SKM-1 (cell line): ENCODE results near the gene MED19.
"Not testable (repeated sequence)": the region's sequence is repeated elsewhere in the genome, so short reads cannot be mapped to it uniquely, and the experiment has no call there.

Source experiments
- DNase-seq: peaks from one replicate; lab custom pipeline; 2025; ENCODE audit not compliant: unreplicated experiment; lab: John Stamatoyannopoulos, UW

The MED19 gene, protein sequence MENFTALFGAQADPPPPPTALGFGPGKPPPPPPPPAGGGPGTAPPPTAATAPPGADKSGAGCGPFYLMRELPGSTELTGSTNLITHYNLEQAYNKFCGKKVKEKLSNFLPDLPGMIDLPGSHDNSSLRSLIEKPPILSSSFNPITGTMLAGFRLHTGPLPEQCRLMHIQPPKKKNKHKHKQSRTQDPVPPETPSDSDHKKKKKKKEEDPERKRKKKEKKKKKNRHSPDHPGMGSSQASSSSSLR

GRCh38 chr11:57711414-57712255, at the start of gene MED19:
Gene MED19 (minus strand): TSS chr11:57712215. CDS start chr11:57712179, 36 bp downstream.
- DNase-seq, result peak; percentile 71

GRCh38 chr11:57758174-57758573, 46.2 kb upstream of the MED19 start:
- DNase-seq, result no peak

DNA sequence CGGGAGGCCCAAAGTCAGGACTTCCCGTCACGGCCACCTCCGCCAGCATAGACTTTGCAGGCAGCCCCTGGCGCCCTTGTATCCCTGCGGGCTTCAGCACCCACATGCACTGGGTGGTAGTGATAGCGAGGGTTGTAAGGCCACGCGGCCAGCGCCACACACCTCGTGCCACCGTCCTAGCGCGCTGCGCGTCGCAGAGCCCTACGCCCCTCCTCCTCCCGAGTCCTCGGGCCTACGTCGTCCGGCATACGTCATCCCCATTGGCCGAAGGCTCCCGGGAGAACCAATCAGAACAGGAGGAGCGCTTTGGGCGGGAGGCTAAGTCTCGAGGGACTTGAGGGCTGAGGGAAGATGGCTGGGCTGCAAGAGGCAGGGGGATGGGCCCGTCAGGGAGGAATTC, 40.9 kb upstream of the MED19 start:
- DNase-seq, result no peak

DNA sequence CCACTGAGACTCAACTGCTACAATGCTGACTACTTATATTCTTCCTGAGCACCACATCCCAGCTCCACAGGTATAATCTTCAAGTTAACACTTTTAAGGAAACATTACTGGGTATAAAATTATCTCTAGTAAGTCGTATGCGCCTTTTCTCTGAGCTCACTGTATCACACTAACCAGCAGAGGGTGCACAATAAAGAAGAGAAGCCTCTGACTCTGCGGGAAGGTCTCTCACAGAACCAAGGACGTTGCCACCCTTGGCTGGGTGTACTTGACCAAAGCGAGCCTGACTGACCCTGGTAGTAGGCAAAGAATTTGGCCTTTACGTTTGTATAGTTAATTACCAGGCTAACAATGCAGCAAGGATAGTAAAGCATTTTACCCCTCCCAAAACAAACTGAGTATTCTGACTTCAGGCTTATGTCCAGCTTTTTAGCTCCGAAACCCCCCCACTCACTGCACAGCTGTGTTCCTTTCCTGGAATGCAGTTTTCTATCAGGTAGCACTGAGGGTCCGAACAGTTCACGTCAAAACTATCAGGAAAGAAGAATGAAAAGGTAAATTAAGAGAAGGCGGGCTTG, 39.8 kb upstream of the MED19 start, which contains the start of gene BTBD18:
Gene BTBD18, minus strand, starts transcription at position 144 of the 578 bp plus-strand sequence. CDS start 631 bp downstream, outside the sequence.
- DNase-seq, result no peak

DNA sequence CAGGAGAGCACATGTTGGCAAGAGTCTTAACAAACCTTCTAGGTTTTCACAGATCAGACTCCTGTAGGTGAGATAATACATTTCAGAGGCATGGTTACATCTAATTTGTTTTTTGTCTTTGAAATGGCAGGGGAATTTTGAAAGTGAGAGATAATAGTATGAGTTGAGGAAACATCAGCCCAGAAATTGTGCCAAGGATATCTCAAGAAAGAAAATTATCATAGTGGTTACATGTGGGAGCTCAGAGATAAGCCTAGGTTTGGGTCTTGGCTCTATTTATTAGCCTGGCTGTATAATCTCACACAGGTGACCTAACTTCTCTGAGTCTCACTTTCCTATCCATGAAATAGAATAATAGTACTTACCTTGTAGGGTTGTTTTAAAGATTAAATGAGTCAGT, 39.2 kb upstream of the MED19 start:
- DNase-seq, result no peak

DNA sequence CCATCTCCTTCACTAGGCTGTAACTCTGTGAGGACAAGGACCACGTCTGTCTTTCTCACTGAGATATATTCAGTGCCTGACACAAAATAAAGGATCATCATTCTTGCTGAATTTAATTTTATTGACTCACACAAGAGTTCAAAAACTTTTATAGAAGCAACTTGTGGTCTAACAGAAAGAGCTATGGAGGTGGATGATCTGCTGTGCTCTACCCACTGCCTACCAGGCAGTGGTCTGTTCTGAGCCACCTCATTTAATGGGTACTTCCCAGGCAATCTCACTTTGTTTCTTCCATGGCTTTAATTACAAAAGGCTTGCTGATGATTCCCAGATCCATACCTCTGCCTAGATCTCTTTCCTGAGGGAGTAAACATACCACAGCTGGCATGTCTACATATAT, 34.9 kb upstream of the MED19 start:
- no peak for DNase-seq

DNA sequence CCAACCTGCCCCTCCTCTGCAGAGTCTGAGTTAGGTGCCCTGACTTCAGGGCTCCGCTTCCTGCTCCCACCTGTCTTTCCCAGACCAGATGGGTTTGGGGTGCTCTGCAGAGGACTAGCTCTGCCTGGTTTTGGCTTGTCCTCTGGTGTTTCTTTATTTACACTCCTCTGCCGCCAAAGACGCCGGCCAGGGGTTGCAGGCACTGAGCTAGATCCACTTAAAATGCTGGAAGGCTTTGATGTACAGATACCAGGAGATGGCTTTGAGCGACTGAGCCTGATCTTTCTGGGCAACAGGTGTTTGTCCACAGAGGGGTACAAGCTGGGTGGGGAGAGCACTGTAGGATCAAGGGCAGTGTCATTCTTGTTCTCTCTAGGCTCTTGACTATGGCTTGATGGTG, 33.2 kb upstream of the MED19 start:
- DNase-seq, result no peak

- no peak for DNase-seq
Observed at GRCh38 chr11:57744357-57744756, 32.3 kb upstream of the MED19 start.

- DNase-seq, result no peak
Observed at GRCh38 chr11:57742087-57742452, 30.1 kb upstream of the MED19 start.

- peak; percentile 97 for DNase-seq
Observed at GRCh38 chr11:57741132-57742086, 29.4 kb upstream of the MED19 start, which contains the start of gene SELENOH. Gene SELENOH (plus strand): TSS chr11:57741491. CDS start chr11:57741596, 105 bp downstream.

GRCh38 chr11:57735619-57736298, 23.7 kb upstream of the MED19 start:
- no peak for DNase-seq

- no peak for DNase-seq
Observed at GRCh38 chr11:57732661-57733060, 20.6 kb upstream of the MED19 start.

GRCh38 chr11:57729479-57729878, 17.5 kb upstream of the MED19 start:
- no peak for DNase-seq

GRCh38 chr11:57728829-57729228, 16.8 kb upstream of the MED19 start:
- DNase-seq, result no peak

DNA sequence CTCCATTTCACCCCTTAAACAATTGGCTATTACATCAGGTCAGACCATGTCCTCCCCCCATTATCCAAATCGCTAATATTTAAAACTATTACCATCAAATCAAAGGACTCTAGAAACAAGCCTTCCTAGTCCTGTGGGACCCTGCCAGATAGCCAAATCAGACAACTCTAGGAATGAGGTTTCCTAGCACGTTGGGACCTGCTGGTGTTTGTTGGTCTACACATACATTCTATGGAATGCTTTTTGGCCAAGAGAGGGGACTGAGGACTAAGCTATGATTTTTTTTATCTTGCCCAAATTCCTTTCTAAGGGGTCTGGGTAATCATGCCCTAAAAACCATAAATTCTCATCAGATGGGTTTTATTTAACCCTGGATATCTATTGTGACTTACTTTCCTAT, 15.2 kb upstream of the MED19 start:
- no peak for DNase-seq

DNA sequence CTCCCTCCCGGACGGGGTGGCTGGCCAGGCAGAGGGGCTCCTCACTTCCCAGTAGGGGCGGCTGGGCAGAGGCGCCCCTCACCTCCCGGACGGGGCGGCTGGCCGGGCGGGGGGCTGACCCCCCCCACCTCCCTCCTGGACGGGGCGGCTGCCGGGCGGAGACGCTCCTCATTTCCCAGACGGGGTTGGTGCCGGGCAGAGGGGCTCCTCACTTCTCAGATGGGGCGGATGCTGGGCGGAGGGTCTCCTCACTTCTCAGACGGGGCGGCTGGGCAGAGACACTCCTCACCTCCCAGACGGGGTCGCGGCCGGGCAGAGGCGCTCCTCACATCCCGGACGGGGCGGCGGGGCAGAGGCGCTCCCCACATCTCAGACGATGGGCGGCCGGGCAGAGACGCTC, 4.7 kb upstream of the MED19 start:
- not testable (repeated sequence) for DNase-seq

GRCh38 chr11:57713835-57714234, 1.8 kb upstream of the MED19 start:
- DNase-seq, result no peak

- DNase-seq, result peak; percentile 99
Observed at GRCh38 chr11:57712256-57713150, 488 bp upstream of the MED19 start, which contains the start of gene TMX2. Gene TMX2 (plus strand): TSS chr11:57712593. CDS start chr11:57712619, 26 bp downstream.

- no peak for DNase-seq
Observed at GRCh38 chr11:57709802-57710367, 2.1 kb downstream of the MED19 start.
